Breast epithelium (tissue), 4 donors: Measurements from ENCODE around the gene INPP5E. TPM values are rescaled to one million over a fixed set of nuclear protein-coding genes. Genes with fewer than 3 reads are reported as not detected.
"Not testable (repeated sequence)": the region's sequence is repeated elsewhere in the genome, so short reads cannot be mapped to it uniquely, and the experiment has no call there.

Experiments
- DNase-seq, 2 donors: peaks; one replicate each; pipeline ENCODE4 v3.0.0-alpha.2; 2019; ENCODE audit warnings: low spot score in 2 of 2
- H3K27ac ChIP-seq, 2 donors: fragments of 200-600 bp; sonication (generic) in 1 of 2; one replicate each; pipeline ENCODE4 v1.5.1; 2016 to 2019; ENCODE audit warnings: mild to moderate bottlenecking in 1 of 2
- H3K27me3 ChIP-seq, 2 donors: fragments of 200-600 bp; sonication (generic) in 1 of 2; one replicate each; pipeline versions ENCODE4 v1.5.1 to v1.6.0; 2017 to 2019; ENCODE audit warnings: control low read depth in 1 of 2, mild to moderate bottlenecking in 1 of 2
- H3K36me3 ChIP-seq: fragments of 200-600 bp; one replicate; pipeline ENCODE4 v1.5.1; 2019
- H3K4me1 ChIP-seq, 2 donors: fragments of 200-600 bp; sonication (generic); one replicate each; pipeline ENCODE4 v1.5.1; 2016 to 2019; ENCODE audit warnings: control low read depth in 1 of 2
- H3K4me3 ChIP-seq, 3 donors: fragments of 200-600 bp; sonication (generic); 1 replicate in 2 of 3; 2 replicates in 1 of 3; pipeline ENCODE4 v1.5.1; 2016 to 2019; ENCODE audit warnings: mild to moderate bottlenecking in 3 of 3, moderate library complexity in 2 of 3
- H3K9me3 ChIP-seq, 2 donors: fragments of 200-600 bp; sonication (generic) in 1 of 2; one replicate each; pipeline ENCODE4 v1.5.1; 2016 to 2019; ENCODE audit warnings: control low read depth in 1 of 2
- POLR2A ChIP-seq: fragments of 450-650 bp; IDR thresholded peaks from one replicate; pipeline ENCODE4 v1.6.1; 2016; ENCODE audit warnings: antibody characterized with exemption, mild to moderate bottlenecking, moderate library complexity
- POLR2AphosphoS5 ChIP-seq, 3 donors: sonication (generic); formaldehyde crosslinking; IDR thresholded peaks; one replicate each; pipeline ENCODE4 v1.6.1; 2017; ENCODE audit warnings: antibody characterized with exemption in 3 of 3
- intact Hi-C: fragments of 100-400 bp; cut with DNase I; formaldehyde crosslinking; loops from one replicate; pipeline ENCODE4 v1.15.1; 2023; ENCODE audit warnings: low total_unique reads
- total RNA-seq, 3 donors: library from RNA; depleted of rRNA; stranded (reverse); fragments of >200 nt; gene quantifications; one replicate each; pipeline ENCODE4 v1.1.0, GENCODE V29; 2016
- TF ChIP-seq, protein P1 (sequence below), 3 donors: fragments of 450-650 bp; IDR thresholded peaks; one replicate each; pipeline ENCODE4 v1.5.1; 2016 to 2017; ENCODE audit warnings: antibody characterized with exemption in 3 of 3, mild to moderate bottlenecking in 3 of 3, moderate library complexity in 3 of 3

The INPP5E gene
- total RNA-seq, 3 donors from 2014 or later = 6.2 to 8.5 (median 8.2) TPM

DNA sequence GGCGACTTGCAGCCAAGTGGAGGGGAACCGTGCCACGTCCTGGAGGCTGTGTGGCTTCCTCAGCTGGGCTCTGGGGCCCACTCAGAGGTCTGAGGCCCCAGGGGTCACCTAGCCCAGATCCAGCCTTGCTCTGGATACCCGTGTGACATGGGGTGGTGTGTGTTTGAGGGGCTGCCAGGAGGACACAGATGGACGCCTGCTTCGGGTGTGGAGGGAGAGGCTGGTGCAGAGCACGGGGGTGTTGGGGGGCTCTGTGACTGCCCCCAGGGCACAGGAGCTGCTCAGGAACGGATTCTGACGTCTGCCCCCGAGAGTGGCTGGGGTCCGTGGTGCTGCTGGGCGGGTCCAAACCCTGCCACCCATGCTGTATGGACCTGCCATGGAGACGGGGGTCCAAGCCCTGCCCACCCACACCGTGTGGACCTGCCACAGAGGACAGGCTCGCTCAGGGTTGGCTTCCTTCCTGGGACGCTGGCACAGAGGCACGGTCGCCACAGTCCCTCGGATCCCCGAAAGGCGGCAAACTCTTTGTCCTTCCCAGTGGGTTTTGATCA lies 10.5 kb downstream of the INPP5E start:
- intact Hi-C loops = no loop called here
- no peaks in the 10 kb centered on the region for H3K9me3 ChIP-seq
- no peaks in the 10 kb centered on the region for H3K36me3 ChIP-seq
- DNase-seq = no peak
- H3K4me1 ChIP-seq = no peaks in the 10 kb centered on the region
- TF ChIP-seq POLR2A = no peak
- no peak for TF ChIP-seq POLR2AphosphoS5 (IDR thresholded peaks at IDR 0.05)
- TF ChIP-seq, protein P1, sequence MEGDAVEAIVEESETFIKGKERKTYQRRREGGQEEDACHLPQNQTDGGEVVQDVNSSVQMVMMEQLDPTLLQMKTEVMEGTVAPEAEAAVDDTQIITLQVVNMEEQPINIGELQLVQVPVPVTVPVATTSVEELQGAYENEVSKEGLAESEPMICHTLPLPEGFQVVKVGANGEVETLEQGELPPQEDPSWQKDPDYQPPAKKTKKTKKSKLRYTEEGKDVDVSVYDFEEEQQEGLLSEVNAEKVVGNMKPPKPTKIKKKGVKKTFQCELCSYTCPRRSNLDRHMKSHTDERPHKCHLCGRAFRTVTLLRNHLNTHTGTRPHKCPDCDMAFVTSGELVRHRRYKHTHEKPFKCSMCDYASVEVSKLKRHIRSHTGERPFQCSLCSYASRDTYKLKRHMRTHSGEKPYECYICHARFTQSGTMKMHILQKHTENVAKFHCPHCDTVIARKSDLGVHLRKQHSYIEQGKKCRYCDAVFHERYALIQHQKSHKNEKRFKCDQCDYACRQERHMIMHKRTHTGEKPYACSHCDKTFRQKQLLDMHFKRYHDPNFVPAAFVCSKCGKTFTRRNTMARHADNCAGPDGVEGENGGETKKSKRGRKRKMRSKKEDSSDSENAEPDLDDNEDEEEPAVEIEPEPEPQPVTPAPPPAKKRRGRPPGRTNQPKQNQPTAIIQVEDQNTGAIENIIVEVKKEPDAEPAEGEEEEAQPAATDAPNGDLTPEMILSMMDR (IDR thresholded peaks at IDR 0.05) = no peak
- no peaks in the 10 kb centered on the region for H3K27me3 ChIP-seq
- no peak overlapping the region for H3K4me3 ChIP-seq
- no peak overlapping the region for H3K27ac ChIP-seq

DNA sequence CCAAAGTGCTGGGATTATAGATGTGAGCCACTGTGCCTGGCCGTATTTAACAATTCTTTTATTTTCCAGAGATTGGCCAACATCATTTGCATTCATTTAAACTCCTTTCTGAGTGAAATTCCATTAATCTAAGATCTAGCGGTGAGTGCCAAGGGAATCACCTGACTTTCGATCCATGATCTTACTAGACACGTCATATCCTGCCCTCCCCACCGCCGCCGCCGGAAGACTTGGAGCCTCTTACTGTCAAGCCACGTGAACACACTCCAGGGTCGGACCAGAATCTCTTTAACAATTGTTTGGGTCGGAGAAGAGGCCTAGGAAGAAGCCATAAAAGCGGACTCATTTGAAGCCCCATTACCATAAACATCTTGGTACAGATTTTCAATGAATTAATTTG lies 12.9 kb downstream of the INPP5E start:
- H3K4me1 ChIP-seq = no peaks in the 10 kb centered on the region
- no peaks in the 10 kb centered on the region for H3K27me3 ChIP-seq
- no peak for DNase-seq
- no peak overlapping the region for H3K27ac ChIP-seq
- intact Hi-C loops = no loop called here
- H3K36me3 ChIP-seq = no peaks in the 10 kb centered on the region
- H3K9me3 ChIP-seq = no peaks in the 10 kb centered on the region
- TF ChIP-seq, protein P1 (IDR thresholded peaks at IDR 0.05) = no peak
- no peak for TF ChIP-seq POLR2AphosphoS5 (IDR thresholded peaks at IDR 0.05)
- TF ChIP-seq POLR2A = no peak
- no peak overlapping the region for H3K4me3 ChIP-seq

DNA sequence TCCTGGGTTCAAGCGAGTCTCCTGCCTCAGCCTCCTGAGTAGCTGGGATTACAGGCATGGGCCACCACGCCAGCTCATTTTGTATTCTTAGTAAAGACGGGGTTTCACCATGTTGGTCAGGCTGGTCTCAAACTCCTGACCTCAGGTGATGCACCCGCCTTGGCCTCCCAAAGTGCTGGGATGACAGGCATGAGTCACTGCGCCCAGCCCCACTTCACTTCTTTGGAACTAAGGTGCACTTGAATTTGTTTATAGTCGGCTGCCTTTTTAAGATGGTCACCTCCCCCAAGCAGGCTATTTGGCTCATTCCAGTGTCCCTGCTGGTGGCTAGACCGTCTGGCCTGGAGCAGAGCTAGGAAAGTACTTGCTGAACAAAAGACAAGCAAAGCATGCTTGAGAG lies 14.3 kb downstream of the INPP5E start:
- not testable (repeated sequence) for H3K27ac ChIP-seq, H3K36me3 ChIP-seq

DNA sequence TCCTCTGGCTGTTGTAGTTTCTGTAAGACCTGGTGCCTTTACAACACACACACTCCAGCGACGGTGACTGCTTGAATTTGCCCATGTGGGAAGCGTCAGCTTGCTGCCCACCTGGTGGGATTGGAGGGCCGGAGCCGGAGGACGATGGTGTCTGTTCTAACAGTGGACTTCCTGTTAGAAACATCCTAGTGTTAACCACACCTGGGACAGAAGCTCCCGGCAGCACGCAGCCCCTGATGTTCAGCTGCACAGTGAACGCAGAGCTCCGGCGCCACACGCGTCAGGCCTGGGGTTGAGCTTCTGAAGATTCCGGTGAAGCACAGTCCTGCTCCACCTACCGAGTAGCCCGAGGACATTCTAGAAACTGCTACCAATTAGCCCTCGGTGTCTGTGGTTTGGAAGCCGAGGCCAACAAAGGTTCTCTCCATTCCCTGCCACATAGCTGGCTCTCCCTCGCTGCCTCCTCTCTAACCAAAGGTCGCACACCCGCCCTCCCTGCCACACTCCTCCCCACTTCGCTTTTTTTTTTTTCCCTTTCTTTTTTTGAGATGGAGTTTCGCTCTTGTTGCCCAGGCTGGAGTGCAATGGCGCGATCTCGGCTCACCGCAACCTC lies 14.8 kb downstream of the INPP5E start:
- Histone ChIP-seq H3K4me1 (no peaks in the 10 kb centered on the region), H3K9me3 (no peaks in the 10 kb centered on the region), H3K27me3 (no peaks in the 10 kb centered on the region), H3K4me3 (no peak overlapping the region), H3K27ac (no peak overlapping the region), H3K36me3 (peaks cover 7% of the 10 kb centered on the region)
- intact Hi-C loops = no loop called here
- no peak for DNase-seq
- TF ChIP-seq POLR2A (no peak), POLR2AphosphoS5 (IDR thresholded peaks at IDR 0.05) (no peak)
- TF ChIP-seq, protein P1 (IDR thresholded peaks at IDR 0.05) = no peak

More for the DNA sequence above, 14.3 kb downstream of the INPP5E start:
- H3K4me3 ChIP-seq, DNase-seq, H3K4me1 ChIP-seq, intact Hi-C loops, H3K27me3 ChIP-seq, H3K9me3 ChIP-seq: not testable (repeated sequence)

- peaks cover 15% of the 10 kb centered on the region for H3K36me3 ChIP-seq
- TF ChIP-seq POLR2AphosphoS5 (IDR thresholded peaks at IDR 0.05) (no peak), POLR2A (no peak)
- TF ChIP-seq, protein P1 (IDR thresholded peaks at IDR 0.05) = no peak
- H3K4me3 ChIP-seq = no peak overlapping the region
- no peaks in the 10 kb centered on the region for H3K27me3 ChIP-seq
- H3K27ac ChIP-seq = no peak overlapping the region
- intact Hi-C loops = no loop called here
- H3K9me3 ChIP-seq = no peaks in the 10 kb centered on the region
- H3K4me1 ChIP-seq = no peaks in the 10 kb centered on the region
- DNase-seq = no peak
These were observed 16.1 kb downstream of the INPP5E start for GRCh38 chr9:136423432-136424146.
